Panc1 (cell line): ENCODE measurements around the gene USP6NL. TPM values are rescaled to one million over a fixed set of nuclear protein-coding genes. Genes with fewer than 3 reads are reported as not detected.

ENCODE experiments used
- ATAC-seq: fragments of 200-7000 bp; cut with Tn5 transposase; 2 replicates; pipeline ENCODE4 v1.9.1; 2020; ENCODE audit warnings: mild to moderate bottlenecking, moderate library complexity
- BruUV-seq: library from RNA; stranded (reverse); fragments of 400-500 nt; replicated peaks from 2 replicates; lab custom pipeline; 2021; lab: Mats Ljungman, UMichigan
- CTCF ChIA-PET: fragments of 300-600 bp; sonication (Branson Sonifier 250); formaldehyde crosslinking; loops from one replicate; lab custom pipeline; 2022; ENCODE audit warnings: antibody characterized with exemption; lab: Charles Lee
- POLR2A ChIA-PET: fragments of 300-600 bp; sonication (Branson Sonifier 250); formaldehyde crosslinking; loops from one replicate; lab custom pipeline; 2022; ENCODE audit warnings: antibody characterized with exemption; lab: Charles Lee
- DNase-seq: peaks from one replicate; pipeline ENCODE4 v3.0.0-alpha.2; 2010; ENCODE audit warnings: low read depth, low spot score
- H3K27ac ChIP-seq: 2 replicates; pipeline ENCODE4 v1.5.1; 2011; ENCODE audit warnings: mild to moderate bottlenecking, low read length, inconsistent platforms
- H3K27me3 ChIP-seq: fragments of 200-500 bp; sonication (Bioruptor generic); 2 replicates; pipeline ENCODE4 v1.6.0; 2014; ENCODE audit warnings: low read length, inconsistent platforms; ENCODE audit not compliant: control insufficient read depth, insufficient read depth
- H3K36me3 ChIP-seq: fragments of 200-500 bp; sonication (Bioruptor generic); 2 replicates; pipeline ENCODE4 v1.5.1; 2014; ENCODE audit warnings: inconsistent platforms, mild to moderate bottlenecking, low read length, moderate library complexity; ENCODE audit not compliant: control insufficient read depth, insufficient read depth
- H3K4me1 ChIP-seq: 2 replicates; pipeline ENCODE4 v1.5.1; 2011; ENCODE audit warnings: inconsistent platforms, mild to moderate bottlenecking, low read length, moderate library complexity; ENCODE audit not compliant: control insufficient read depth, insufficient read depth
- H3K4me3 ChIP-seq, 2 experiments: 2 replicates each; pipeline ENCODE4 v1.5.1; 2011 to 2012; ENCODE audit warnings: low read depth in 2 of 2, low read length in 2 of 2, mild to moderate bottlenecking in 2 of 2, inconsistent platforms in 1 of 2, moderate library complexity in 1 of 2
- H3K9me3 ChIP-seq: fragments of 200-500 bp; sonication (Bioruptor generic); 2 replicates; pipeline ENCODE4 v1.5.1; 2014; ENCODE audit warnings: low read depth, mild to moderate bottlenecking, inconsistent platforms, low read length, moderate library complexity; ENCODE audit not compliant: control insufficient read depth, insufficient read depth
- POLR2AphosphoS5 ChIP-seq: IDR thresholded peaks from 2 replicates; pipeline ENCODE4 v1.6.1; 2012; ENCODE audit warnings: mild to moderate bottlenecking, low read depth, low read length, moderate library complexity
- SIN3A ChIP-seq: IDR thresholded peaks from 2 replicates; pipeline ENCODE4 v1.6.1; 2012; ENCODE audit warnings: low read depth, mild to moderate bottlenecking, low read length, moderate library complexity, borderline replicate concordance; ENCODE audit not compliant: insufficient read depth
- TCF7L2 ChIP-seq: IDR thresholded peaks from 2 replicates; pipeline ENCODE4 v1.6.1; 2011; ENCODE audit warnings: mild to moderate bottlenecking, low read depth, low read length, inconsistent platforms
- in situ Hi-C: cut with HindIII; loops from 2 replicates; pipeline ENCODE4 v1.10.0; 2016; ENCODE audit warnings: low sequenced_read_pairs, low pct_unique_long_range_greater_than_20kb
- intact Hi-C: fragments of 100-400 bp; cut with micrococcal nuclease; formaldehyde crosslinking; loops from one replicate; pipeline ENCODE4 v1.10.0; 2022; ENCODE audit not compliant: unreplicated experiment
- total RNA-seq: library from RNA; stranded (reverse); gene quantifications from one replicate; pipeline ENCODE4 v1.2.1, GENCODE V29; 2021; ENCODE audit not compliant: unreplicated experiment
- TF ChIP-seq, protein P1 (sequence below), 2 experiments: IDR thresholded peaks; 2 replicates each; pipeline ENCODE4 v1.6.1; 2011 to 2012; ENCODE audit warnings: low read depth in 2 of 2, control low read depth in 1 of 2, low read length in 1 of 2, mild to moderate bottlenecking in 1 of 2, moderate library complexity in 1 of 2; ENCODE audit not compliant: insufficient read depth in 1 of 2
- TF ChIP-seq, protein P2 (sequence below): fragments of 450-650 bp; IDR thresholded peaks from 2 replicates; pipeline ENCODE4 v1.5.1; 2017; ENCODE audit warnings: mild to moderate bottlenecking

USP6NL gene
- total RNA-seq, 1 experiment from 2014 or later = 13.9 TPM

DNA sequence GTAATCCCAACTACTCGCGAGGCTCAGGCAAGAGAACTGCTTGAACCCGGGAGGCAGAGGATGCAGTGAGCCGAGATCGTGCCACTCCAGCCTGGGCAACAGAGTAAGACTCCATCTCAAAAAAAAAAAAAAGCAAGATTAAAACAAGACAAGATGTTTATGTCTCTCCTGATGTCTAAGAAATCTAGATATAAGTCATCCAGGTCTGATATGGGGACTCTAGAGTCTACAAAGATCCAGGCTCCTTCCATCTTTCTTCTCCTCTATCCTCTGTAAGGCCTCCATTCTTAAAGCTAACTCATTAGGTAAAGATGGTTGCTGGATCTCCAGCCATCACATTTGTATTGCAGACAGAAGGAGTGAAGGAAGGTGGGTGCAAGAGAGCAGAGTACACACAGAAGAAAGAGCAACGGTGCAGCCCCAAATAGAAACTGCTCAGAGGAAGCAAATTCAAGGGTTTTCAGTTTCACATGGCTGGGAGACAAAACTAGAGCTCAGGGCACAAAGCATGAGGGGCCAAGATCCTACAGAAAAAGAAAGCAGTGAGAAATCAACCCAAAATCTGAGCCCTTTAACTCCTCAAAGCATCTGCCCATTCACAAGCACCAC is 57.6 kb downstream of the USP6NL start:
- ATAC-seq = no peak

DNA sequence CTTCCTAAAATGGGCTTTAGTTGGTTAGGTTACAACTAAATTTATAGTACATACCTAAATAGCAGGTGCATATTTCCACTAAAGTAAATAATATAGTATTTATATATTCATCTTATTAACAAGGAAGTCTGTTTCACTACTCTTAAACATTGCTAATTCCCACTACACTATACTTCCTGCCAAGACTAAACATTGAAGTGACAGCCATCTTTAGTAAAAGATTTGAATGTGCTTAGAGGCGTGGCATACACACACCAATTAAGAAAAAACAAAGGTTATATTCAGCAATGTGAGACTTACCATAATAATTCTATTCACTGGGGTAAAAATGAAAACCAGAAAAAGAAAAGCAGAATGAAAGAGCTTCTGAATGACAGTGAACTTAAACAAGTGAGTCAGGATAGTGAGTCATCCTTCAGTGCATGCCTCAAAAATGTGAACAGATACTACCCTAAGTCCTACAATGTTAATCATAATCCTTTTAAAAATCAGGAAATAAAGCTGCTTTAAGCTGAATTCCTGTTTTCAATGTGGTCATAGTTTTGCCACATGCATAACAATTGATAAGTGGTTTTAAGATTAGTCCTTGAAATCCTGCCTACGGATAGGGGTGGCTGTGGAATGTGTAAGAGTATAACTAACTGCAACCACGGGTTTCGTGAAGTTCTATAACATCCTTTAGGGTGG is 59.4 kb downstream of the USP6NL start:
- Histone ChIP-seq H3K9me3 (no peaks in the 10 kb centered on the region), H3K27me3 (no peaks in the 10 kb centered on the region), H3K4me1 (peaks cover 10% of the 10 kb centered on the region), H3K36me3 (no peaks in the 10 kb centered on the region), H3K4me3 (no peak overlapping the region), H3K27ac (0 out of 2 replicates have a peak overlapping the region, but pooled peaks have one; percentile 51)
- ChIA-PET POLR2A (no interaction called here), CTCF (no interaction called here)
- TF ChIP-seq SIN3A (no peak), TCF7L2 (no peak)
- TF ChIP-seq, protein P1, sequence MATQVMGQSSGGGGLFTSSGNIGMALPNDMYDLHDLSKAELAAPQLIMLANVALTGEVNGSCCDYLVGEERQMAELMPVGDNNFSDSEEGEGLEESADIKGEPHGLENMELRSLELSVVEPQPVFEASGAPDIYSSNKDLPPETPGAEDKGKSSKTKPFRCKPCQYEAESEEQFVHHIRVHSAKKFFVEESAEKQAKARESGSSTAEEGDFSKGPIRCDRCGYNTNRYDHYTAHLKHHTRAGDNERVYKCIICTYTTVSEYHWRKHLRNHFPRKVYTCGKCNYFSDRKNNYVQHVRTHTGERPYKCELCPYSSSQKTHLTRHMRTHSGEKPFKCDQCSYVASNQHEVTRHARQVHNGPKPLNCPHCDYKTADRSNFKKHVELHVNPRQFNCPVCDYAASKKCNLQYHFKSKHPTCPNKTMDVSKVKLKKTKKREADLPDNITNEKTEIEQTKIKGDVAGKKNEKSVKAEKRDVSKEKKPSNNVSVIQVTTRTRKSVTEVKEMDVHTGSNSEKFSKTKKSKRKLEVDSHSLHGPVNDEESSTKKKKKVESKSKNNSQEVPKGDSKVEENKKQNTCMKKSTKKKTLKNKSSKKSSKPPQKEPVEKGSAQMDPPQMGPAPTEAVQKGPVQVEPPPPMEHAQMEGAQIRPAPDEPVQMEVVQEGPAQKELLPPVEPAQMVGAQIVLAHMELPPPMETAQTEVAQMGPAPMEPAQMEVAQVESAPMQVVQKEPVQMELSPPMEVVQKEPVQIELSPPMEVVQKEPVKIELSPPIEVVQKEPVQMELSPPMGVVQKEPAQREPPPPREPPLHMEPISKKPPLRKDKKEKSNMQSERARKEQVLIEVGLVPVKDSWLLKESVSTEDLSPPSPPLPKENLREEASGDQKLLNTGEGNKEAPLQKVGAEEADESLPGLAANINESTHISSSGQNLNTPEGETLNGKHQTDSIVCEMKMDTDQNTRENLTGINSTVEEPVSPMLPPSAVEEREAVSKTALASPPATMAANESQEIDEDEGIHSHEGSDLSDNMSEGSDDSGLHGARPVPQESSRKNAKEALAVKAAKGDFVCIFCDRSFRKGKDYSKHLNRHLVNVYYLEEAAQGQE (IDR thresholded peaks at IDR 0.05; ENCODE audit: insufficient read depth in 1 of 2, low read depth in 2 of 2, low read length in 1 of 2) = no peak
- TF ChIP-seq, protein P2, sequence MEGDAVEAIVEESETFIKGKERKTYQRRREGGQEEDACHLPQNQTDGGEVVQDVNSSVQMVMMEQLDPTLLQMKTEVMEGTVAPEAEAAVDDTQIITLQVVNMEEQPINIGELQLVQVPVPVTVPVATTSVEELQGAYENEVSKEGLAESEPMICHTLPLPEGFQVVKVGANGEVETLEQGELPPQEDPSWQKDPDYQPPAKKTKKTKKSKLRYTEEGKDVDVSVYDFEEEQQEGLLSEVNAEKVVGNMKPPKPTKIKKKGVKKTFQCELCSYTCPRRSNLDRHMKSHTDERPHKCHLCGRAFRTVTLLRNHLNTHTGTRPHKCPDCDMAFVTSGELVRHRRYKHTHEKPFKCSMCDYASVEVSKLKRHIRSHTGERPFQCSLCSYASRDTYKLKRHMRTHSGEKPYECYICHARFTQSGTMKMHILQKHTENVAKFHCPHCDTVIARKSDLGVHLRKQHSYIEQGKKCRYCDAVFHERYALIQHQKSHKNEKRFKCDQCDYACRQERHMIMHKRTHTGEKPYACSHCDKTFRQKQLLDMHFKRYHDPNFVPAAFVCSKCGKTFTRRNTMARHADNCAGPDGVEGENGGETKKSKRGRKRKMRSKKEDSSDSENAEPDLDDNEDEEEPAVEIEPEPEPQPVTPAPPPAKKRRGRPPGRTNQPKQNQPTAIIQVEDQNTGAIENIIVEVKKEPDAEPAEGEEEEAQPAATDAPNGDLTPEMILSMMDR = no peak
- in situ Hi-C loops = no loop called here
- peak; percentile 88 for ATAC-seq
- no TSS peak for BruUV-seq
- intact Hi-C loops = no loop called here
- DNase-seq = peak; percentile 39

More for the DNA sequence above, 57.6 kb downstream of the USP6NL start:
- no peak overlapping the region for H3K27ac ChIP-seq
- intact Hi-C loops = no loop called here
- no TSS peak for BruUV-seq
- H3K36me3 ChIP-seq = no peaks in the 10 kb centered on the region
- DNase-seq = no peak
- H3K4me1 ChIP-seq = peaks cover 10% of the 10 kb centered on the region
- ChIA-PET POLR2A (no interaction called here), CTCF (no interaction called here)
- TF ChIP-seq POLR2AphosphoS5 (no peak), TCF7L2 (no peak), SIN3A (no peak)
- TF ChIP-seq, protein P2 = no peak
- TF ChIP-seq, protein P1 (IDR thresholded peaks at IDR 0.05; ENCODE audit: insufficient read depth in 1 of 2, low read depth in 2 of 2, low read length in 1 of 2) = no peak
- H3K27me3 ChIP-seq = no peaks in the 10 kb centered on the region
- H3K9me3 ChIP-seq = no peaks in the 10 kb centered on the region
- in situ Hi-C loops = no loop called here
- H3K4me3 ChIP-seq = no peak overlapping the region
